HepG2 (cell line): ENCODE data around the gene CELSR2. TPM values are rescaled to one million over a fixed set of nuclear protein-coding genes. Genes with fewer than 3 reads are reported as not detected.
A peak's percentile ranks its signal among the peaks of the same experiment; 100 is the strongest.

Experiments
- CCDC6 ChIP-seq: sonication (generic); formaldehyde crosslinking; IDR thresholded peaks from 2 replicates; pipeline ENCODE4 v1.8.1; 2022; ENCODE audit warnings: mild to moderate bottlenecking, missing genetic modification reagents, moderate library complexity
- CENPBD1 ChIP-seq: sonication (generic); formaldehyde crosslinking; IDR thresholded peaks from 2 replicates; pipeline ENCODE4 v1.8.0; 2022; ENCODE audit warnings: missing genetic modification reagents, low read depth, mild to moderate bottlenecking, borderline replicate concordance
- NCOA1 ChIP-seq: sonication (generic); formaldehyde crosslinking; IDR thresholded peaks from 2 replicates; pipeline ENCODE4 v1.9.0; 2021; ENCODE audit warnings: missing genetic modification reagents
- POLR2AphosphoS5 ChIP-seq: IDR thresholded peaks from 2 replicates; pipeline ENCODE4 v1.6.1; 2012; ENCODE audit warnings: low read depth, low read length
- TRIM24 ChIP-seq: sonication (generic); formaldehyde crosslinking; IDR thresholded peaks from 2 replicates; pipeline ENCODE4 v1.8.0; 2022; ENCODE audit warnings: mild to moderate bottlenecking, missing genetic modification reagents
- ZBED4 ChIP-seq: sonication (generic); formaldehyde crosslinking; IDR thresholded peaks from 2 replicates; pipeline ENCODE4 v1.4.0; 2020; ENCODE audit warnings: missing genetic modification reagents, borderline replicate concordance
- ZNF18 ChIP-seq: sonication (generic); formaldehyde crosslinking; IDR thresholded peaks from 2 replicates; pipeline ENCODE4 v1.8.0; 2022; ENCODE audit warnings: mild to moderate bottlenecking, missing genetic modification reagents; ENCODE audit not compliant: insufficient replicate concordance
- ZNF646 ChIP-seq: sonication (generic); formaldehyde crosslinking; IDR thresholded peaks from 2 replicates; pipeline ENCODE4 v1.9.0; 2021; ENCODE audit warnings: mild to moderate bottlenecking, missing genetic modification reagents
- ZNF746 ChIP-seq: sonication (generic); formaldehyde crosslinking; IDR thresholded peaks from 2 replicates; pipeline ENCODE4 v1.8.0; 2022; ENCODE audit warnings: mild to moderate bottlenecking, missing genetic modification reagents
- ZNF780A ChIP-seq: sonication (generic); formaldehyde crosslinking; IDR thresholded peaks from 2 replicates; pipeline ENCODE4 v1.8.0; 2022; ENCODE audit warnings: mild to moderate bottlenecking, missing genetic modification reagents, moderate library complexity
- ZXDC ChIP-seq: sonication (generic); formaldehyde crosslinking; IDR thresholded peaks from 2 replicates; pipeline ENCODE4 v1.5.0; 2020; ENCODE audit warnings: mild to moderate bottlenecking, missing genetic modification reagents
- polyA plus RNA-seq, 8 experiments: library from polyadenylated mRNA; depleted of rRNA in 3 of 8; stranded (reverse) in 7 of 8; unstranded in 1 of 8; fragments of >200 nt; fragmentation: Illumina TruSeq in 4 of 8; extraction: Trizol in 4 of 8; gene quantifications; 2 replicates each; pipeline versions ENCODE4 v1.2.1 to v1.2.3, GENCODE V29; 2011 to 2016; ENCODE audit warnings: low read depth in 4 of 8, missing spikeins in 1 of 8, mixed read lengths in 1 of 8; ENCODE audit not compliant: insufficient read depth in 1 of 8
- total RNA-seq, 5 experiments: library from RNA; depleted of rRNA; stranded (reverse); fragments of >200 nt; fragmentation: Illumina TruSeq; extraction: Trizol; gene quantifications; 2 replicates each; pipeline ENCODE4 v1.2.3, GENCODE V29; 2016; ENCODE audit warnings: low read depth in 1 of 5

The CELSR2 gene
- total and polyA plus RNA-seq, 2 of the 13 experiments (the other 11 are each of a cell fraction or from before 2014, with no cell fraction given), result 4.0 to 6.6 TPM

- TF ChIP-seq ZBED4 (CRISPR knock-in tag) (no peak), ZXDC (no peak), ZNF746 (peak; percentile 73; the same call in 1 of the 2 replicates), CENPBD1 (CRISPR knock-in tag) (no peak), ZNF18 (no peak), ZNF780A (0 out of 2 replicates have a peak, but pooled peaks have one; percentile 5), ZNF646 (CRISPR knock-in tag) (no peak), CCDC6 (no peak; the same call in 1 of the 2 replicates), TRIM24 (no peak), NCOA1 (CRISPR knock-in tag) (no peak), POLR2AphosphoS5 (peak; percentile 75)
Measured at GRCh38 chr1:109213824-109214693, 35.3 kb upstream of the CELSR2 start, which contains the start of gene SARS1 (continued).
